Kidney glomerular epithelial cell (primary cell): ENCODE results near the gene RAB11FIP3.

Experiments used
- DNase-seq: peaks from one replicate; lab custom pipeline; 2025; lab: John Stamatoyannopoulos, UW

The RAB11FIP3 gene

DNA sequence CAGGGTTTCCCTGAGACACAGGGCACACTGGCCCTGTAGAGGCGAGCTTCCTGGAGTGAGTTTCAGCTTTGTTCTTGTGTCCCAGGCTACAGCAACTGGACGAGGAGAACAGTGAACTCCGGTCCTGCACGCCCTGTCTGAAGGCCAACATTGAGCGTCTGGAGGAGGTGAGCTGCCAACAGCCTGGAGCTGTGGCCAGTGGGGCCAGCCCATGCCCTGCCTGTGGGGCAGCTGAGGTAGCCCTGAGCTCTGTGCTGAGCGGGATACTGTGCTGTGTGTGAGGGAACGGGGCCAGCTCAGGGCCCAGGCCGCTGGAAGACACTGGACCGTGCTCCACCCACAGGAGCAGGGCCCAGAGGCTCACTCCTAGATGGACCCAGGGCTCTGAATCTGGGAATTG lies 93.4 kb downstream of the RAB11FIP3 start:
- DNase-seq, result no peak

DNA sequence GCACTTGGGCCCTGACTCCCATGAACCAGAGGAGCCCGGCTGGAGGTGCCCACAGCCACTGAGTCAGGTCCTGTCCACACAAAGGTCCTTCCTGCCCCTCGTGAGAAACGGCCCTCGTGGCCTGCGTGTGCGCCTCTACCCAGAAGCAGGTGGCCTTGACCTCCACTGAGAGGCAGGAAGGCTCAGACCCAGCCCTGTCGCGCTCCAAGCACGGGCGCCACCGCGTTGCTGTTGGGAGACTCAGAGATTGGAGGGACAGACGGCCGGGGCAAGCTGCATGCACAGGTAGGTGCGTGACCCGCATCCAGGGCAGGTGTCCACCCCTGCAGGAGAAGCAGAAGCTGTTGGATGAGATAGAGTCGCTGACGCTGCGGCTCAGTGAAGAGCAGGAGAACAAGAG lies 94.0 kb downstream of the RAB11FIP3 start:
- DNase-seq, result no peak

DNA sequence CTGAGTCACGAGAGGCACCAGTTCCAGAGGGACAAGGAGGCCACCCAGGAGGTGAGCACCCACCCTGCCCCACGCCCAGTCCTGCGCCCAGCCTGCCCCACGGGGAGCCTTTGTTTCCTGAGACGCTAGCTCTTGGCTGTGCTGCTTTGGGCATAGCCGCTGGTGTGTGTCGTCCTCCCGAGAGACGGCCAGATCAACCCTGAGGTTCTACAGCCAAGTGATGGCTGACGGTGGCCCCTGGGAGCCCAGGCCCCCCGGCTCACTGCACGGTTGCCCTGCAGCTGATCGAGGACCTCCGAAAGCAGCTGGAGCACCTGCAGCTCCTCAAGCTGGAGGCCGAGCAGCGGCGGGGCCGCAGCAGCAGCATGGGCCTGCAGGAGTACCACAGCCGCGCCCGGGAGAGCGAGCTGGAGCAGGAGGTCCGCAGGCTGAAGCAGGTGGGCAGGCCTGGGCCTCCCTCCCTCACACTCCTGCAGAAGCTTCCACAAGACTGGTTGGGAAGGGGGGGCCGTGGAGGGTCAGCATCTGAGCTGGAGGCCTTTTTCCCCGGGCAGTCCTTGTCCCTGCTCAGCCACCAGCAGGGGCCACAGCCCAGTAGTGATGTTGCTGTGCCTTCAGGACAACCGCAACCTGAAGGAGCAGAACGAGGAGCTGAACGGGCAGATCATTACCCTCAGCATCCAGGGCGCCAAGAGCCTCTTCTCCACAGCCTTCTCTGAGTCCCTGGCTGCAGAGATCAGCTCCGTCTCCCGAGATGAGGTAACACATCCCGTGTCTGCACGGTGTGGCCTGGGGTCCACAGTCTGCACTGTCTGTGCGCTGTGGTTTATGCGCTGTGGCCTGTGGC lies 94.6 kb downstream of the RAB11FIP3 start:
- DNase-seq, result no peak

DNA sequence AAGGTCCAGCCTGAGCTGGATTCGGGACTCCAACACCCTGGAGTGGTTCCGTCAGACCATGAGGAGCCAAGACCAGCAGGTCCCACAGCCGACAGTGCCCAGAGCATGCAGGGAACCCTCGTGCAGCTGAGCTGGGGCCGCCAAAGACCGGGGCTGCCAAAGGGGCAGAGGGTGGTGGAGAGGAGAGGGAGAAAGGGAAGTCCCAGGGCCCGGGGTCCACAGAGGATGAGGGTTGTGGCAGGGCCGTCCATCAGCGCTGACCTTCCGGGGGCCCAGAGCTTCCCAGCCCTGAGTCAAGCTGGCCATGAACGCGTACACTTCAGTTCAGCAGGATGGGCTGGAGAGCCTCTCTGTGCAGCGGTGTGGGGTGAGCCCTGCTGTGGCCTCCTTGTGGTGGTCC lies 95.4 kb downstream of the RAB11FIP3 start:
- no peak for DNase-seq

DNA sequence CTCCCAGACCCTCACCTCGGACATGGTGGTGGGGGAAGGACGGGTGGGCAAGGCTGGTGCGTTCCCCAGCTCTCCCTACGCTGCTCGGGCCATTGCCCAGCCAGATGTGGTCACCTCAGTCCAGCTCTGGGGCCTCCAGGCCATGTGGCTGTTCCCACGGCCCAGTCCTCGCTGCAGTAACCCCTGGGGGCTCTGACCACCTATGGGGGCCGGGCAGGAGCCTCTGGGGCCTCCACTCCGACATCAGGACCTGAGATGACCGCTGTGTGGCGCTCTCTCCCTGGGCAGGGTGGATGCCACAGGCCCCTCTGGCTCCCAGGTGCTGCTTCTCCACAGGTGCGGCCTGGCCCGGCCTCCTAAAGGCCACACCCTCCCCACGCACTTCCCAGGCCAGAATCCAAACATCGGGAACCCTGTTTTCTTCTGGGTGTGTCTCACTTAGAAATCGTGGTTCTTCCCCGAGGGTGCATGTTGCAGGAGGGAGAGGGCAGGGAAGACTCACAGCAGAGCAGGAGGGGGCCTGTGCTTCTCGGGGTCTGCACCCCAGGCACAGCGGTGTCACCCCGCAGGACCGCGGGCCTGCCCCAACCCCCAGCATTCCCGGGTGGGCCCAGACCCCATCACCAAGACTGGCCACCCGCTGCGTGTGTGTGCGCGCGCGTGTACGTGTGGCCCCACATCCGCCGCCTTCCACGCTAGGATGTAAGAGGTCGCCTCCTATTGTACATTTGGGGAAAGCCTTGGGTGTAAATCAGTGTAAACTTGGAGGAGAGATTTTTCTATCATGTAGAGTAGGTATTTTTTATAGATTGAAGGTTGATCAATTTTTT lies 96.1 kb downstream of the RAB11FIP3 start:
- DNase-seq, result no peak

DNA sequence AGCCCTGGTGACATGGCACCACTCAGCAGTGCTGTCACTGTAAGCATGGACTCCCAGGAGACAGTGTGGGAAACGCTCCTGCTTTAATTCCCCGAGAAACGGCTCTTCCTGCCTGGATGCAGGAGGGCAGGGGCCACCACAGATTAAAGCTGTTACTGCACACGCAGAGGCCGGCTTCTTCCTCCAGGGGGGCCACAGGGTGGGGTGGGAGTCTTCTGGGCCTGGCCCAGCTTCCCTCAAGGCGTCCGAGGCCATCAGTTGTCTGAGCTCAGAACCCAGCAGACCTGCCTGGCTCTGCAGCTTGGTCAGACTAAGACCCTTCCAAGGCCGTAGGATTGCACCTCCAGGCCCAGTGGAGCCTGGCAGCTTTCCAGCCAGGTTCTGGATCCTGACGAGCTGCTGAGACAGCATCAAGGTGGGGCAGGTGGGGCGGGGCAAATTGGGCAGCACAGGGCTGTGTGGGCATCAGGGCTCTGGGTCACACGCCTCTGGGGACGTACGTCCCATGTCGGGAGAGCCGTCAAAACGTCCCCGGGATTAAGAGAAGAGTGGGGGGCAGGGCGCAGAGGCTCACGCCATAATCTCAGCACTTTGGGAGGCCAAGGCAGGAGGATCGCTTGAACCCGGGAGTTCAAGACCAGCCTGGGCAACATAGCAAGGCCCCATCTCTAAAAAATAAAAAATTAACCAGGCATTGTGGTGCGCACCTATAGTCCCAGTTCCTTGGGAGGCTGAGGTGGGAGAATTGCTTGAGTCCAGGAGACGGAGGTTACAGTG lies 97.1 kb downstream of the RAB11FIP3 start:
- DNase-seq, result no peak

DNA sequence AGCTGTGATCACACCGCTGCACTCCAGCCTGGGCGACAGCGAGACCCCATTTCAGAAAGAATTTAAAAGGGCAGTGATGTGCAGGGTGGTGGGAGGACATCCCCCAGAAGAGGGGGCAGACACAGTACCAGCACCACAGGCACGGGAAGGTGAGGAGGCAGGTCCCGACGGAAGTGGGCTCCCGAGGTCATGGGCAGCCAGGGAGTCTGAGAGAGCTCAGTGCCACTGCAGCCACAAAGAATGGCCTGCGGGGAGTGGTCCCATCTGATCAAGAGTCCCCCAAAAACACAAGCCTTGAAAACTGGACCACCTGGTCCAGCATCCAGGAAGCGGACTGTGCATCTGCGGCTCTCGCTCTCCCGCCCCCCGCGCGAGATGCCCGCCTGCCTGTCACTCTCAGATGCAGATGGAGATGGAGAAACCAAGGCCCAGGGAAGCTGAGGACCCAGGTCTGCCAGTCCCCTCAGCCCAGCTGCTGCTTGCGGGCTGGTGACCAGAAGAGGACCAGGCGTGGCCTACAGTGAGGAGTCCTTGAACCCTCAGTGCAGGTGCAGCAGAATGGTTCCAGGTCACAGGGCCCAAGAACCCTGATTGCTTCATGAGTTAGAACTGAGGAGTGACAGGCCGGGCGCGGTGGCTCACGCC lies 97.8 kb downstream of the RAB11FIP3 start:
- DNase-seq, result no peak

DNA sequence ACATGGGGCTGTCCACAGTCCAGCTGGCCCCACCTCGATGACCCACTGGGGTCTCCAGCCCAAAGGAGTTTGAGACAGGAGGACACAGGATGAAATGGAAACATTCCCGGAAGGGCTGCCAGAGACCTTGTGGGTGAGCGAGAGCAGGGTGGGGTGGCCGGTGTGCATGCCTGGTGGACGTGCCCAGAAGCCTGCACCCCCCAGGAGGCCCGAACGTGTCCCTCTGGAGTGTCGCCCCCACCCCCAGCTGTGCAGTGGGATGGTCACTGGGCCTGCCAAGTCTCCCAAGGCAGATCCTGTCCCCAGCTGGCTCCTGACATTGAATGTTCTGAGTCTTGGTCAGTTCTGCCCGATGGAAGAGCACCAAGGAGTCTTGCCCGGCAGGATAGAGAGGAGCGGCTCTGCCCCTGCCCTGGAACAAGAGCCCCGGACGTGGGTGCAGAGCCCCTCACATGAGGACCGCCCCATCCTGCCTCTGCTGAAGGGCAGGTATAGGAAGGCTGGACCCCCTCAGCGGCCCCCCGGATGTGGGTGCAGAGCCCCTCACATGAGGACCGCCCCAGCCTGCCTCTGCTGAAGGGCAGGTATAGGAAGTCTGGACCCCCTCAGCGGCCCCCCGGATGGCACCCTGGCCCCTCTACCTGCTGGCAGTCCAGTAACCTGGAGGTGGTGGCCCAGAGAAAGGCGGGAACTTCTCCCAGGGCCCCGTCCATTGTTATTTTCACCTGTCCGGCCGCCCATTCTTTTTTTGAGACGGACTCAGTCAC lies 99.0 kb downstream of the RAB11FIP3 start:
- no peak for DNase-seq

DNA sequence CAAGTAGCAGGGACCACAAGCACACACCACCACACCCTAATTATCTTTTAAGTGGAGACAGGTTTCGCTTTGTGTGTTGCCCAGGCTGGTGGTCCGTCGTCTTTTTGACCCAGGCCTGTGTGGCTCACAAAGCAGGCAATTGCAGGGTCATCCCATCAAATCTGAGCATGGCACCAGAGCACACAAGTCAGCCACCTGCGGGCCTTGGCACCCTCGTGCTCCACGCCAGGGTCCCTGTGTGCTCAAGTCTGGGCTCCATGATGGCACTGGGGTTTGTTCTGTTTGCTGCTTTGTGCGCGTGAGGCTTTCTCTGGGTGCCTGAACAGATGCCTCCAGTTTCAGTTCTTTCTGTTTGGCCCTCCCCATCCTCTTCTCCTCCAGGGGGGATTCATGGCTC lies 99.7 kb downstream of the RAB11FIP3 start:
- no peak for DNase-seq

DNA sequence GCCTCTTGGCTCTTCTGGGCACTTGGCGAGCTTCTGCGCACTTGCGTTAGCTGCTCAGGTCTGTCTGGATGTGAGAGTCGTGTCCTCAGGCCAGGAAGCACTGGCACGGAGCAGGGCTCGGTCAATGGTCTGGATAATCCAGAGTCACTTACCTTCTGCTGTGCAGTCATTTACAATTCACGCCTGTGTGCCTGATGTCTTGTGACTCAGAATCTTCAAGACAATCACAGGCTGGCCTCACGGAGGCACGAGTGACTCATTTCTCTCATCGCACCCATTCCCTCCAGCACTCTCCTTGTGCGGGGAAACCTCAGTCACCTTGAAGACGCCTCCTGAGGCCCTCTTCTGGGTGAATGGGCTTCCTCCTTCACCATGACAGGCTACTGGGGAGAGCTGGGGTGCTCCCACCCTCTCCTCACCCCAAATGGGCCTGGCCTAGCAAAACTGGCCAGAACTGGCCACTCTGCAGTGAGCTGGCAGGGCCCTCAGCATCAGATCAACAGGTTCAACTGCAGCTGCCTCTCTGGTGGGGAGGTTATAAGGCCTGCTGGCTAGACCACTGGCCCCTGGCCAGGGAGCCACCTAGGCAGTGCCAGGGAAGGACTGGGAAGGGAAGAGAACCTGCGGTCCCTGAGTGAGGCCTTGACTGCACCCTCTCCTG lies 100.2 kb downstream of the RAB11FIP3 start:
- peak; percentile 85 for DNase-seq

DNA sequence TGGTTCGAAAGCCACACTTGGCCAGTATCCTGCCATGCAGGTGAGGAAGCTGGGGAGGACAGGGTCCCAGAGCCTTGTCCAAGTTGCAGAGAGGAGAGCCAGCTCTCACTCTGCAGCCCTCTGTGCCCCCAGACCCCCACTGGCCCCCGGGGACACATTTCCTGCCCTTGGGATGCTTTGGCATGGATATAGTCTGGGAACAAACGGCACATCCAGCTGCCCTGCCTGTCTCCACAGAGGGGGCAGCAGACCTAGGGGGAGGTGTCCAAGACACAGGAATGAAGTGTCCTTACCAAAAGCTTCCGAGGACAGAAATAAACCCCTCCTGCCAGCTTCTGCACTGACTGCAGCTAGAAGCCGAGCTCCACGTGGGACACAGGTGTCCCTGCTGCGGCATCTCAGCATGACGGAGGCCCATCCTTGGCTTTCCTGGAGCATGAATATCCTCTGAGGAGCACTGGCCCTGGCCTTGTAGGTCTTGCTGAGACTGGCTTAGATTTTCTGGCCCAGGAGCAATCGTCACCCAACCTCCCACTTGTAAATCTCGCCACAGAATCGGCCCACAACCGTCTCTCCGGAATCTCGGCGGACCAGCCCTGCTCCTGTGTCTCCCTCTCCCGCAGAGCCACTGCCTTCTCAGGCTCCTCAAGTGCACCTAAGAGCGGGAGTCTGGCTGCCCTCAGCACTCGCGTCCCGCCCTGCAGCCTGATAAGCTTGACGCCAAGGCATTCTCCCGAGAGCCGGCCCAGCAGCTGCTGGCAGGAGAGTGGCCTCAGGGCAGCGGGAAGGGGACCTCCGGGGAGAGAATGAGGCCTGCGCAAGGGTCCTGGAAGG lies 100.9 kb downstream of the RAB11FIP3 start:
- DNase-seq, result no peak

DNA sequence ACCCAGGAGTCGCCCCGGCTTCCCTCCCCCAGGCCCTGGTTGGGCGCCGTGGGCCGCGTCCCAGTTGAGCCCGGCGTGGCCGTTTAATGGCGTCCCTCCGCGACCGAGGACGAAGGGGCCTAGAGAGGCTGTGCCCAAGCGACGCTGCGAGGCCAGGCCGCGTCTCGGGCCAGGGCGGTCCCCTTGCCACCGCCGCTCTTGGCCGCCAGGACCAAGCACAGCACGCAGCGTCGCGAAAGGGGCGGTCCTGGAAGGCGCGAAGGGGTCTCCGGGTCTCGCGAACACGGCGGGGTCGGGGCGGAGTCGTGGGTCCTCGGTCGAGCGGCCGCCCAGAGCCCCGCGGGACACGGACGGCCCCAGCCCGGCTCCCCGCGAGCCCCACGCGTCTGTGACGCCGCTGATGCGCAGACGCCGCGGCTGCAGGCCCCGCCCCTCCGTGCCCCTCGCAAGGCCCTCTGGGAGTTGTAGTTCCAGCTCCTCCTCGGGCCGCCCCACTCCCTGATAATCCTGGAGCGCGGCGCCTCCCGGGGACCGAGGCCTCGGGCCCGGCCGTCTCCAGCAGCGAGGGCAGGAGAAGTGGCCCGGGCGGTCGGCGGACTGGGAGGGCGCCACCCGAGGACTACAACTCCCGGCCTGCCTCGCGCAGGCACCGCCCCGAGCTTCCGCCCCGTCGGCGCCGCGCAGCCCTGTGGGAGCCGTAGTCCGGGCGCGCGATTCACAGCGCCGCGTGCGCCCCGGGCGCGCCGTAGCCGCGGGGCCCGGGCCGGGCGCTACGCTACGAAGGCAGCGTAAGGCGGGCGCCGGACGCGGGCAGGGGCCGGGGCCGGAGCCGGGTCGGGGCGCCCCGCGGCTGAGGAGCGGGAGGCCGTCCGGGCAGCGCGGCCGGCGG lies 101.8 kb downstream of the RAB11FIP3 start, which contains the start of gene CAPN15:
TSS of gene CAPN15 (plus strand) at position 698 of the 889 bp plus-strand sequence. CDS start 19,127 bp downstream, outside the sequence.
- peak; percentile 90 for DNase-seq

DNA sequence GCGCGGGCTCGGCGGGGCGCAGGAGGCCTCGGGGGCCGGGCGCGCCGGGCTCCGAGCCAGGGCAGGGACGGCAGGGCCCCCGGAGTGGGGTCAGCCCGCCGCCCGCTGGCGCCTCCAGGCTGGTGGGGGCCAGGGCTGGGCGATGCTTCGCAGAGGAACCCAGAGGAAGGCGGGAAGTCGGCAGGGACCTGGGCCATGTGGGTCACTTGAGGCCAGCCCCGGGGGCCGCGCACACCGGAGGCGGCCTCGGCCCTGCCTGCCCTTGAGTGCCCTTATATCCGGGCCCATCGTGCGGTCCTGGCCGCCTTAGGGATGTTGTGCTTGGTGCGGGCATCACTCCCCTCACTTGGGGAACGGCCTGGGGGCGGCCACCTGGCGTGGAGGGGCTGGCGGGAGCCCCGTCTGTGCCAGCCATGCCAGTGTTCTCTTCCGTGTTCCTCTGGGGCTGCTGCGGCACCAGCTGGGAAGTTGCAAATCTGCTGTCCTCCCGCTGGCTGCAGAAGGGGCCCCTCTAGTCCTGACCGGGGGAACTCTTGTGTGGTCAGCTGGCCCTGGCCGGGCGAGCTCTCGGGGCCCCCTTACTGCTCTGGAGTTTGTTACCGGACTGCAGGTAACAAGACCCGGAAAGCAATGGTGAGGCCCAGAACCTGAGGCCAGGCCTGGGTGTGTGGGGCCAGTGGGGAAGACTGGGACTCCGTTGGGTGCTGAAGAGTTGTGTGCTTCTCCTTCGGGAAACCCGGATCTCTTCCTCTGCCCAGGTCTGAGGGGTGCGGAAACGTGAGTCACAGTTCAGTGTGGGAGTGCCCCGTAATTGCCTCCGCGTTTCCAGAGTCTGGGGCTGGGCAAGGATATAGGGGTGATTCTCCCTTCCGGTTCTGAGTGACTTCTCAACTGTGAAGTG lies 102.9 kb downstream of the RAB11FIP3 start:
- peak; percentile 60 for DNase-seq

DNA sequence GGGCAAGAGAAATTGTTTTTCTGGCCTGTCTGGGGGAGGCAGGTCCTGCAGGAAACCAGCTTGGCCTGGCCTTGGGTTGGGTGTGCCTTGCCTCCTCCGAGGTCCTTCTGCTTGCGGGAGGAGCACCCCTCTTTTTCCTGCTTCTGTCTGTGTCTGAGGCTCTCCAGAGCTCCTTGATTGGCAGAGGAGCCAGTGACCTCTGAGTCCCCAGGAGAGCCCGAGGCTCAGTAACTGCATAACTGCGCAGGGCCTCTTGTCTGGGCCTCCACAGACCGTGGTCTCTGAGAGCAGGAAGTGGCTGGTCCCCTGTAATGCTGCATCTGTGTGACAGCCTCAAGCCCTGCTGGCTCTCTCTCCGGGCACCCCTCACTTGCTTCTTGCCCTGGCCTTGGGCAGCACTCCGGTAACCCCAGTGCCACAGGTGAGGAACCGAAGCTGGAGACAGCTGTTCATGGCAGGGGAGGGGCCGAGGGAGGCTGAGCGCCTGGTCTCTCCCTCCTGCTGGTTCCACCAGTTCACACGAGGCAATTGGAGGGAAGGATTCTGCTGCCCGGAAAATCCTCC lies 103.6 kb downstream of the RAB11FIP3 start:
- DNase-seq, result no peak

DNA sequence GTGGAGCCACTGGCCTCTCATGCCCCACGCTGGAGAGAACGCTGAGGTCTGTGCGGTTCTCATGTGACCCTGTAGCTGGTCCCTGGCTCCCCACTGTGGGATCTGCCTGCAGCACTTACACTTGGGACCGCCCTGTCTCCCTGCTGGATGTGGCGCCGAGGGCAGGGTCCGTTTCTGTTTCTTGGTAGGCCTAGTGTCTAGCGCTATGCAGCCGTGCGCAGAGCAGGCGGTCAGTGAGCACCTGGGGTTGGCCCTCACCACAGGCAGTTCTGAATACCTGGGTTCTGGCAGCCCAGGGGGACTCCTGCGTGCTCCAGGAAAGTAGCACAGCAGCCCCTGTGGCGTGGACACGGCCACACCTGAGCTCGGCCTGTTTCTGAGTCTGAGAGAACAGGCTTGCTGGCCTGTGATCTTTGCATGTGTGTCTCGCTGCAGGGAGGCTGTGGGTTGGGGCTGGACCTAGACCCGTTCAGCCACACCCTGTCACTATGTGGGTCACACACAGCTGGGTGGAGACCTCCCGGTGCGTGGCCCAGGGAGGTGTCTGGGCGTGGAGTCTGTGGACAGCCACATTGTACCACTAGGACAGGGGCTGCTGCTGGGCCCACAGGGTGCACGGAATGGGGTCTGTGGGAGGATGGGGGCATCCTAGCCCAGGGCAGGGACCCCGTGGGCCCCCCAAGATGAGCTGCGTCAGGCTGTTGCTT lies 104.8 kb downstream of the RAB11FIP3 start:
- DNase-seq, result no peak

DNA sequence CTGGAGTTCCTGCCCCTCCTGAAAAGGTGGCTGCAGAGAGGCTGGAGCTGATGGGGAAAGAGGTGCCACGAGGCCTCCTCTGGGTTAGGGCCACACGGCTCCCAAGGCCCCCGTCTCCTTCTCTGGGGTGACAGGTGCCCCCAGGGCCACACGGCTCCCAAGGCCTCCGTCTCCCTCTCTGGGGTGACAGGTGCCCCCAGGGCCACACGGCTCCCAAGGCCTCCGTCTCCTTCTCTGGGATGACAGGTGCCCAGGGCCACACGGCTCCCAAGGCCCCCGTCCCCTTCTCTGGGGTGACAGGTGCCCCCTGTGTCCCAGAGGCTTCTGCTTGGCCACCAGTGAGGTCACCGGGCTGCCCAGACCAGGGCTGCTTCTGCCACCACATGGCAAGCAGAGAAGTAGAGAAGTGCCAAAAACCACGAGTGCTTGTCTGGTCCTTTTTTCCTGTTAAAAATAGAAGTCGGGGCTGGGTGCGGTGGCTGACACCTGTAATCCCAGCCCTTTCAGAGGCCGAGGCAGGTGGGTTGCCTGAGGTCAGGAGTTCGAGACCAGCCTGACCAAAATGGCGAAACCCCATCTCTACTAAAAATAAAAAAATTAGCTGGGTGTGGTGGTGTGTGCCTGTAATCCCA lies 106.2 kb downstream of the RAB11FIP3 start:
- DNase-seq, result no peak
